Suppressor macrophage treated with lipopolysaccharide for 4 hours (primary cell): ENCODE results near the gene SH3YL1.

Experiments used
- DNase-seq: peaks from one replicate; pipeline ENCODE4 v3.0.0-alpha.2; 2020

SH3YL1 gene

GRCh38 chr2:256094-256493 lies 7.7 kb downstream of the SH3YL1 start:
- no peak for DNase-seq

GRCh38 chr2:255195-255594 lies 8.6 kb downstream of the SH3YL1 start:
- no peak for DNase-seq

- no peak for DNase-seq
Measured at GRCh38 chr2:254241-254640, 9.6 kb downstream of the SH3YL1 start.

GRCh38 chr2:253202-253638 lies 10.6 kb downstream of the SH3YL1 start:
- DNase-seq, result no peak

GRCh38 chr2:252001-252602 lies 11.7 kb downstream of the SH3YL1 start:
- no peak for DNase-seq

GRCh38 chr2:249538-250042 lies 14.2 kb downstream of the SH3YL1 start:
- no peak for DNase-seq

GRCh38 chr2:248724-249123 lies 15.1 kb downstream of the SH3YL1 start:
- no peak for DNase-seq

GRCh38 chr2:246489-247144 lies 17.2 kb downstream of the SH3YL1 start:
- peak; percentile 71 for DNase-seq

GRCh38 chr2:244547-244946 lies 19.3 kb downstream of the SH3YL1 start:
- DNase-seq, result no peak

- no peak for DNase-seq
Measured at GRCh38 chr2:238869-239268, 25.0 kb downstream of the SH3YL1 start.

- DNase-seq, result no peak
Measured at GRCh38 chr2:238431-238830, 25.4 kb downstream of the SH3YL1 start.

GRCh38 chr2:237878-238277 lies 26.0 kb downstream of the SH3YL1 start:
- no peak for DNase-seq

- no peak for DNase-seq
Measured at GRCh38 chr2:236993-237539, 26.8 kb downstream of the SH3YL1 start.

GRCh38 chr2:234421-234820 lies 29.4 kb downstream of the SH3YL1 start:
- DNase-seq, result no peak

- DNase-seq, result no peak
Measured at GRCh38 chr2:233030-233429, 30.8 kb downstream of the SH3YL1 start.

- no peak for DNase-seq
Measured at GRCh38 chr2:231521-232185, 32.2 kb downstream of the SH3YL1 start.

GRCh38 chr2:228518-229278 lies 35.1 kb downstream of the SH3YL1 start:
- no peak for DNase-seq

- DNase-seq, result no peak
Measured at GRCh38 chr2:228115-228514, 35.7 kb downstream of the SH3YL1 start.

- no peak for DNase-seq
Measured at GRCh38 chr2:223971-224760, 39.7 kb downstream of the SH3YL1 start.

GRCh38 chr2:223451-223850 lies 40.4 kb downstream of the SH3YL1 start:
- DNase-seq, result no peak

- no peak for DNase-seq
Measured at GRCh38 chr2:216068-216467, 47.8 kb downstream of the SH3YL1 start.
